ENCODE results near the gene TMEM187.

- TF ChIP-seq CTCF (IDR thresholded peaks at IDR 0.05; ENCODE audit: poor library complexity) (no peak), EZH2 (IDR thresholded peaks at IDR 0.05; ENCODE audit: borderline replicate concordance) (no peak), EZH2phosphoT487 (IDR thresholded peaks at IDR 0.05; ENCODE audit: low read depth, severe bottlenecking, unreplicated experiment) (no peak)
Observed at GRCh38 chrX:154022108-154022507, 49.6 kb downstream of the TMEM187 start.
